IMR-90 (cell line): Measurements from ENCODE around the gene ADAMTS6. TPM values are rescaled to one million over a fixed set of nuclear protein-coding genes. Genes with fewer than 3 reads are reported as not detected.

Experiments
- ATAC-seq: fragments of 200-7000 bp; cut with Tn5 transposase; 2 replicates; pipeline ENCODE4 v1.9.1; 2020; ENCODE audit warnings: low read depth, mild to moderate bottlenecking, moderate library complexity
- BruUV-seq: library from RNA; stranded (reverse); fragments of 400-500 nt; replicated peaks from 2 replicates; lab custom pipeline; 2021; lab: Mats Ljungman, UMichigan
- CTCF ChIA-PET: fragments of 300-600 bp; formaldehyde crosslinking; extraction: SDS; loops from one replicate; lab custom pipeline; 2021; ENCODE audit warnings: antibody characterized with exemption; lab: Yijun Ruan, JAX
- POLR2A ChIA-PET: fragments of 300-600 bp; sonication (Branson Sonifier 250); formaldehyde crosslinking; loops from one replicate; lab custom pipeline; 2022; ENCODE audit warnings: antibody characterized with exemption; ENCODE audit not compliant: unreplicated experiment; lab: Charles Lee
- DNase-seq: peaks from one replicate; pipeline ENCODE4 v3.0.0; 2013
- H2AFZ ChIP-seq: replicated peaks from 2 replicates; pipeline ENCODE3; 2013; ENCODE audit warnings: low read length, mild to moderate bottlenecking; ENCODE audit not compliant: poor library complexity
- H2AK5ac ChIP-seq: 2 replicates; pipeline ENCODE4 v1.6.1; 2013; ENCODE audit warnings: low read depth, low read length, inconsistent platforms
- H2AK9ac ChIP-seq: replicated peaks from 2 replicates; pipeline ENCODE3; 2013; ENCODE audit warnings: mild to moderate bottlenecking, low read depth, low read length, moderate library complexity; ENCODE audit not compliant: poor library complexity
- H2BK120ac ChIP-seq: 2 replicates; pipeline ENCODE4 v1.6.1; 2013; ENCODE audit warnings: low read depth, low read length, inconsistent platforms
- H2BK15ac ChIP-seq: 3 replicates; pipeline ENCODE4 v1.6.1; 2013; ENCODE audit warnings: low read depth, low read length, inconsistent platforms
- H2BK20ac ChIP-seq: 2 replicates; pipeline ENCODE4 v1.6.1; 2013; ENCODE audit warnings: low read depth, mild to moderate bottlenecking, inconsistent platforms, low read length, moderate library complexity
- H2BK5ac ChIP-seq: 2 replicates; pipeline ENCODE4 v1.6.1; 2013; ENCODE audit warnings: mild to moderate bottlenecking, low read depth, low read length, inconsistent platforms; ENCODE audit not compliant: poor library complexity, severe bottlenecking
- H3K14ac ChIP-seq: replicated peaks from 2 replicates; pipeline ENCODE4 v1.6.1; 2013; ENCODE audit warnings: low read depth, low read length, inconsistent platforms
- H3K18ac ChIP-seq: 2 replicates; pipeline ENCODE4 v1.6.1; 2013; ENCODE audit warnings: low read depth, low read length, control low read depth
- H3K23ac ChIP-seq: 2 replicates; pipeline ENCODE4 v1.6.1; 2013; ENCODE audit warnings: low read depth, low read length, inconsistent platforms
- H3K27ac ChIP-seq: 2 replicates; pipeline ENCODE4 v1.5.1; 2013; ENCODE audit warnings: mild to moderate bottlenecking, control low read depth, low read length; ENCODE audit not compliant: insufficient read depth
- H3K27me3 ChIP-seq: 2 replicates; pipeline ENCODE4 v1.6.1; 2013; ENCODE audit warnings: low read length; ENCODE audit not compliant: control insufficient read depth, insufficient read depth
- H3K36me3 ChIP-seq: 2 replicates; pipeline ENCODE4 v1.6.1; 2013; ENCODE audit warnings: low read length, mixed read lengths; ENCODE audit not compliant: control insufficient read depth, insufficient read depth
- H3K4ac ChIP-seq: 2 replicates; pipeline ENCODE4 v1.6.1; 2013; ENCODE audit warnings: low read depth, low read length, inconsistent platforms
- H3K4me1 ChIP-seq: 2 replicates; pipeline ENCODE4 v1.6.1; 2013; ENCODE audit warnings: low read length, mixed read lengths; ENCODE audit not compliant: control insufficient read depth, insufficient read depth
- H3K4me2 ChIP-seq: 2 replicates; pipeline ENCODE4 v1.6.1; 2013; ENCODE audit warnings: low read depth, mild to moderate bottlenecking, control low read depth, low read length, moderate library complexity
- H3K4me3 ChIP-seq: 2 replicates; pipeline ENCODE4 v1.5.1; 2013; ENCODE audit warnings: low read depth, mild to moderate bottlenecking, control low read depth, low read length, moderate library complexity; ENCODE audit not compliant: insufficient read depth
- H3K56ac ChIP-seq: 2 replicates; pipeline ENCODE4 v1.6.1; 2013; ENCODE audit warnings: low read length, inconsistent platforms; ENCODE audit not compliant: insufficient read depth; ENCODE audit errors: extremely low read depth
- H3K79me1 ChIP-seq, 2 experiments: 2 replicates each; pipeline ENCODE4 v1.6.1; 2013; ENCODE audit warnings: low read length in 2 of 2, inconsistent platforms in 1 of 2, low read depth in 1 of 2
- H3K9ac ChIP-seq: 2 replicates; pipeline ENCODE4 v1.6.1; 2013; ENCODE audit warnings: low read depth, low read length, control low read depth
- H3K9me1 ChIP-seq: 2 replicates; pipeline ENCODE4 v1.6.1; 2013; ENCODE audit warnings: low read length, inconsistent platforms; ENCODE audit not compliant: insufficient read depth
- H3K9me3 ChIP-seq: 2 replicates; pipeline ENCODE4 v1.6.1; 2013; ENCODE audit warnings: low read length; ENCODE audit not compliant: control insufficient read depth, insufficient read depth
- H4K20me1 ChIP-seq: 2 replicates; pipeline ENCODE4 v1.6.1; 2013; ENCODE audit warnings: low read length, inconsistent platforms; ENCODE audit not compliant: insufficient read depth
- H4K5ac ChIP-seq: 2 replicates; pipeline ENCODE4 v1.6.1; 2013; ENCODE audit warnings: mild to moderate bottlenecking, low read depth, low read length, control low read depth
- H4K8ac ChIP-seq, 2 experiments: 2 replicates each; pipeline ENCODE4 v1.6.1; 2013; ENCODE audit warnings: low read depth in 2 of 2, low read length in 2 of 2, control low read depth in 1 of 2, inconsistent platforms in 1 of 2
- H4K91ac ChIP-seq: 2 replicates; pipeline ENCODE4 v1.6.1; 2013; ENCODE audit warnings: low read depth, low read length, inconsistent platforms; ENCODE audit not compliant: insufficient read depth
- RFX5 ChIP-seq: IDR thresholded peaks from 2 replicates; pipeline ENCODE4 v1.8.0; 2012; ENCODE audit warnings: low read depth, mild to moderate bottlenecking, low read length, moderate library complexity
- WGBS, 2 experiments: methylation state at CpG; one replicate each; pipeline versions ENCODE4 v1.1.5 to v1.1.7; 2013; ENCODE audit warnings: missing lambda C conversion rate in 2 of 2; ENCODE audit not compliant: insufficient read length in 1 of 2; ENCODE audit errors: extremely low coverage in 2 of 2; 5-methylcytosine and 5-hydroxymethylcytosine counted together
- dilution Hi-C: fragments of 300-500 bp; cut with HindIII; formaldehyde crosslinking; loops from one replicate; pipeline ENCODE4 v1.14.3; 2018; ENCODE audit warnings: low sequenced_read_pairs; ENCODE audit not compliant: unreplicated experiment
- in situ Hi-C: fragments of 300-500 bp; cut with MboI; formaldehyde crosslinking; loops from 3 replicates; pipeline ENCODE4 v1.14.3; 2019; ENCODE audit warnings: low sequenced_read_pairs, inconsistent platforms, mixed read lengths
- intact Hi-C: fragments of 100-400 bp; cut with micrococcal nuclease; formaldehyde crosslinking; loops from 2 replicates; pipeline ENCODE4 v1.10.0; 2022
- polyA plus RNA-seq, 3 experiments: library from polyadenylated mRNA; depleted of rRNA; stranded (reverse); fragments of >200 nt; gene quantifications; 2 replicates each; pipeline ENCODE4 v1.2.3, GENCODE V29; 2012; ENCODE audit warnings: low replicate concordance in 1 of 3
- total RNA-seq: library from RNA; depleted of rRNA; stranded (reverse); fragments of >200 nt; gene quantifications from 2 replicates; pipeline ENCODE4 v1.2.3, GENCODE V29; 2012

Gene ADAMTS6
- total and polyA plus RNA-seq, 2 of the 4 experiments (the other 2 are of a cell fraction) = 23.9 to 173 TPM

DNA sequence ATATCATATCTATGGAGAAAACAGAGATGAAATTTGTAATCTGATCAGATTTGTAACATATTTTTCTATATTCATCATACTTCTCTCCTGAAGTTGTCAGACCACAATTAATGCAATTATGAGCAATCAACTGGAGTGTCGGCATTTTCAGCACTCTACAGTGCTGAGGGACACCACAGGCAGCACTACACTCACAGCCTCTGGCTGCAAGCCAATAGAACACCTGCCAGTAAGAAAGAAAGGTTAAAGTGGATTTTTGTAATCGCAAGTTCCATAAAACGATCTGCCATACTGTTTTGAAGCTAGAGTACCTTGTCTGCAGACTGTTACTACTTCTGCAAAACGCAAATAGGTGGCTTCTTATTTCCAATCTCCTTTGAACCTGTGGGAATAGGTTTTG lies 147.6 kb downstream of the ADAMTS6 start:
- H3K18ac ChIP-seq = no peak overlapping the region
- no peaks in the 10 kb centered on the region for H3K27me3 ChIP-seq
- WGBS, 2 experiments = no CpG with 5 or more reads among the region's 4 CpGs
- H2AK5ac ChIP-seq = no peak overlapping the region
- no peak overlapping the region for H3K4ac ChIP-seq
- H4K20me1 ChIP-seq = peaks cover 4% of the 10 kb centered on the region; the same call in 1 of the 2 replicates
- no peaks in the 10 kb centered on the region for H3K9me3 ChIP-seq
- BruUV-seq = no TSS peak
- in situ Hi-C loops (no loop called here), dilution Hi-C loops (no loop called here), intact Hi-C loops (no loop called here)
- no peak overlapping the region for H2BK5ac ChIP-seq
- no peak overlapping the region for H4K5ac ChIP-seq
- ATAC-seq (no peak), DNase-seq (no peak)
- no peak overlapping the region for H3K23ac ChIP-seq
- no peak overlapping the region for H3K4me3 ChIP-seq
- H2BK120ac ChIP-seq = no peak overlapping the region
- H3K14ac ChIP-seq = no peak overlapping the region
- H3K36me3 ChIP-seq = peaks cover 2% of the 10 kb centered on the region; the same call in 1 of the 2 replicates
- no peak overlapping the region for H4K91ac ChIP-seq
- no peak overlapping the region for H2AK9ac ChIP-seq
- no peak overlapping the region for H2BK15ac ChIP-seq
- H2AFZ ChIP-seq = no peak overlapping the region
- H2BK20ac ChIP-seq = no peak overlapping the region
- H4K8ac ChIP-seq = no peak overlapping the region
- H3K79me1 ChIP-seq = peaks cover 8 to 14% of the 10 kb centered on the region in 2 experiments
- no peak for TF ChIP-seq RFX5
- no peak overlapping the region for H3K9ac ChIP-seq
- peaks cover 4% of the 10 kb centered on the region; the same call in 1 of the 2 replicates for H3K4me1 ChIP-seq
- no peak overlapping the region for H3K56ac ChIP-seq
- no peaks in the 10 kb centered on the region for H3K9me1 ChIP-seq
- H3K4me2 ChIP-seq = no peak overlapping the region
- POLR2A ChIA-PET = no interaction called here
- CTCF ChIA-PET = no interaction called here
- no peak overlapping the region for H3K27ac ChIP-seq
